GM18868 (cell line): ENCODE data around the gene MRNIP.
"Not testable (repeated sequence)": the region's sequence is repeated elsewhere in the genome, so short reads cannot be mapped to it uniquely, and the experiment has no call there.

Experiments used
- ATAC-seq: cut with Tn5 transposase; IDR thresholded peaks from one replicate; pipeline ENCODE4 v1.9.1; 2021; ENCODE audit warnings: mild to moderate bottlenecking, moderate library complexity; ENCODE audit not compliant: unreplicated experiment

Gene MRNIP

GRCh38 chr5:179872055-179872827 lies 13.6 kb upstream of the MRNIP start:
- ATAC-seq = no peak

- not testable (repeated sequence) for ATAC-seq
These were observed 12.9 kb upstream of the MRNIP start for GRCh38 chr5:179871533-179871932.

- no peak for ATAC-seq
These were observed 12.3 kb upstream of the MRNIP start for GRCh38 chr5:179870952-179871351.

GRCh38 chr5:179870403-179870903 lies 11.8 kb upstream of the MRNIP start:
- no peak for ATAC-seq

GRCh38 chr5:179869641-179870402 lies 11.2 kb upstream of the MRNIP start:
- ATAC-seq = no peak

GRCh38 chr5:179869101-179869500 lies 10.5 kb upstream of the MRNIP start:
- ATAC-seq = no peak

- no peak for ATAC-seq
These were observed 9.9 kb upstream of the MRNIP start for GRCh38 chr5:179868541-179868940.

- ATAC-seq = no peak
These were observed 8.9 kb upstream of the MRNIP start for GRCh38 chr5:179867476-179867875.

GRCh38 chr5:179867079-179867465 lies 8.5 kb upstream of the MRNIP start:
- no peak for ATAC-seq

GRCh38 chr5:179866241-179867078 lies 7.8 kb upstream of the MRNIP start:
- peak; percentile 48 for ATAC-seq

GRCh38 chr5:179865491-179866240 lies 7.0 kb upstream of the MRNIP start:
- no peak for ATAC-seq

- ATAC-seq = no peak
These were observed 6.1 kb upstream of the MRNIP start for GRCh38 chr5:179864686-179865085.

- no peak for ATAC-seq
These were observed 5.0 kb upstream of the MRNIP start for GRCh38 chr5:179863449-179864085.

GRCh38 chr5:179862891-179863290 lies 4.3 kb upstream of the MRNIP start:
- ATAC-seq = no peak

GRCh38 chr5:179862296-179862695 lies 3.7 kb upstream of the MRNIP start:
- no peak for ATAC-seq

- no peak for ATAC-seq
These were observed 1.7 kb upstream of the MRNIP start for GRCh38 chr5:179860301-179860700.

- ATAC-seq = peak; percentile 48
These were observed 404 bp downstream of the MRNIP start for GRCh38 chr5:179858241-179858585.

- ATAC-seq = no peak
These were observed 4.3 kb downstream of the MRNIP start for GRCh38 chr5:179854356-179854755.

GRCh38 chr5:179852993-179853547 lies 5.5 kb downstream of the MRNIP start:
- peak; percentile 85 for ATAC-seq

- ATAC-seq = no peak
These were observed 17.0 kb downstream of the MRNIP start for GRCh38 chr5:179841621-179842020.
